Testis (tissue), 3 donors: ENCODE measurements around the gene SIGLEC11. TPM values are rescaled to one million over a fixed set of nuclear protein-coding genes. Genes with fewer than 3 reads are reported as not detected.

Source experiments
- DNase-seq: peaks from one replicate; pipeline ENCODE4 v3.0.0-alpha.2; 2019
- H3K27ac ChIP-seq, 2 donors: fragments of 200-600 bp; sonication (generic); one replicate each; pipeline ENCODE4 v1.5.1; 2019
- H3K27me3 ChIP-seq: fragments of 200-600 bp; sonication (generic); one replicate; pipeline ENCODE4 v1.5.1; 2019
- H3K36me3 ChIP-seq: fragments of 200-600 bp; sonication (generic); one replicate; pipeline ENCODE4 v1.5.1; 2017; ENCODE audit warnings: low read depth; ENCODE audit errors: missing control alignments
- H3K4me1 ChIP-seq: fragments of 200-600 bp; sonication (generic); one replicate; pipeline ENCODE4 v1.5.1; 2019
- H3K4me3 ChIP-seq, 2 donors: fragments of 200-600 bp; sonication (generic); one replicate each; pipeline ENCODE4 v1.5.1; 2017 to 2019
- H3K9me3 ChIP-seq: fragments of 200-600 bp; sonication (generic); one replicate; pipeline ENCODE4 v1.5.1; 2017
- POLR2A ChIP-seq: fragments of 450-650 bp; IDR thresholded peaks from one replicate; pipeline ENCODE4 v1.6.1; 2017; ENCODE audit warnings: antibody characterized with exemption, mild to moderate bottlenecking, moderate library complexity
- WGBS, 2 donors: methylation state at CpG; one replicate each; pipeline ENCODE4 v1.1.5; 2018; 5-methylcytosine and 5-hydroxymethylcytosine counted together
- intact Hi-C: fragments of 100-400 bp; cut with DNase I; formaldehyde crosslinking; loops from one replicate; pipeline ENCODE4 v1.15.1; 2023; ENCODE audit warnings: low total_unique reads
- polyA plus RNA-seq: library from polyadenylated mRNA; stranded (reverse); fragments of 350-450 nt; fragmentation: Illumina TruSeq; extraction: RNeasy Lipid Tissue Mini Kit (QIAGEN cat#74804); gene quantifications from one replicate; pipeline ENCODE4 v1.2.3, GENCODE V29; 2014; ENCODE audit warnings: low read depth, low replicate concordance; ENCODE audit not compliant: insufficient read depth
- total RNA-seq, 2 donors: library from RNA; depleted of rRNA; stranded (reverse); fragments of >200 nt; gene quantifications; one replicate each; pipeline ENCODE4 v1.2.3, GENCODE V29; 2016
- TF ChIP-seq, protein P1 (sequence below), 3 experiments: fragments of 450-650 bp in 2 of 3; fragments of 200-600 bp in 1 of 3; sonication (generic) in 1 of 3; IDR thresholded peaks; one replicate each; pipeline ENCODE4 v1.5.1; 2016 to 2019; ENCODE audit warnings: antibody characterized with exemption in 3 of 3, mild to moderate bottlenecking in 2 of 3, moderate library complexity in 1 of 3

Gene SIGLEC11
- total and polyA plus RNA-seq, 3 donors from 2014 or later, result 5.8 to 8.5 (median 6.0) TPM

DNA sequence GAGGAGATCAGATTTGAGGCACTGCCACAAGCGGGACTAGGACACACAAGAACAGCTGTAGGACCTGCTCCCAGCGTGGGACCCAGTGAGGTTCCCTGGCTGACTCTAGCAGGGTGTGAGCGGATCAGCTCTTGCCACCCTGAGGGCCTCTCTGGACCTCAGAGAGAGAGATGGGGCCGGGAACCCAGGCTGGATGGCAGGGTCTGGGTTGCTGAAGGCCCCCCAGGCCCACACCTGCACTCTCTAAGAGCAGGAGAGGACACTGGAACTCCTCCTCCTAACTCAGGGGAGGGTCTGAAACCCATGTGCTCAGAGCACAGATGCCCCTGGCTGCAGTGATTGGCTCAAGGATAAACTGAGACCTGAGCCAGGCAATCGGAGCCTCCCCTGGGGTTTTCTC, 50.8 kb downstream of the SIGLEC11 start:
- H3K4me3 ChIP-seq, result no peak overlapping the region
- no peaks in the 10 kb centered on the region for H3K27me3 ChIP-seq
- TF ChIP-seq POLR2A, result no peak
- TF ChIP-seq, protein P1, sequence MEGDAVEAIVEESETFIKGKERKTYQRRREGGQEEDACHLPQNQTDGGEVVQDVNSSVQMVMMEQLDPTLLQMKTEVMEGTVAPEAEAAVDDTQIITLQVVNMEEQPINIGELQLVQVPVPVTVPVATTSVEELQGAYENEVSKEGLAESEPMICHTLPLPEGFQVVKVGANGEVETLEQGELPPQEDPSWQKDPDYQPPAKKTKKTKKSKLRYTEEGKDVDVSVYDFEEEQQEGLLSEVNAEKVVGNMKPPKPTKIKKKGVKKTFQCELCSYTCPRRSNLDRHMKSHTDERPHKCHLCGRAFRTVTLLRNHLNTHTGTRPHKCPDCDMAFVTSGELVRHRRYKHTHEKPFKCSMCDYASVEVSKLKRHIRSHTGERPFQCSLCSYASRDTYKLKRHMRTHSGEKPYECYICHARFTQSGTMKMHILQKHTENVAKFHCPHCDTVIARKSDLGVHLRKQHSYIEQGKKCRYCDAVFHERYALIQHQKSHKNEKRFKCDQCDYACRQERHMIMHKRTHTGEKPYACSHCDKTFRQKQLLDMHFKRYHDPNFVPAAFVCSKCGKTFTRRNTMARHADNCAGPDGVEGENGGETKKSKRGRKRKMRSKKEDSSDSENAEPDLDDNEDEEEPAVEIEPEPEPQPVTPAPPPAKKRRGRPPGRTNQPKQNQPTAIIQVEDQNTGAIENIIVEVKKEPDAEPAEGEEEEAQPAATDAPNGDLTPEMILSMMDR (IDR thresholded peaks at IDR 0.05), result no peak
- peaks cover 30% of the 10 kb centered on the region for H3K4me1 ChIP-seq
- WGBS, 2 donors, result 80 to 90% methylated on average over 2 to 5 of the region's 5 CpGs
- no peak overlapping the region for H3K27ac ChIP-seq
- DNase-seq, result no peak
- intact Hi-C loops, result no loop called here
- no peaks in the 10 kb centered on the region for H3K36me3 ChIP-seq
- no peaks in the 10 kb centered on the region for H3K9me3 ChIP-seq

DNA sequence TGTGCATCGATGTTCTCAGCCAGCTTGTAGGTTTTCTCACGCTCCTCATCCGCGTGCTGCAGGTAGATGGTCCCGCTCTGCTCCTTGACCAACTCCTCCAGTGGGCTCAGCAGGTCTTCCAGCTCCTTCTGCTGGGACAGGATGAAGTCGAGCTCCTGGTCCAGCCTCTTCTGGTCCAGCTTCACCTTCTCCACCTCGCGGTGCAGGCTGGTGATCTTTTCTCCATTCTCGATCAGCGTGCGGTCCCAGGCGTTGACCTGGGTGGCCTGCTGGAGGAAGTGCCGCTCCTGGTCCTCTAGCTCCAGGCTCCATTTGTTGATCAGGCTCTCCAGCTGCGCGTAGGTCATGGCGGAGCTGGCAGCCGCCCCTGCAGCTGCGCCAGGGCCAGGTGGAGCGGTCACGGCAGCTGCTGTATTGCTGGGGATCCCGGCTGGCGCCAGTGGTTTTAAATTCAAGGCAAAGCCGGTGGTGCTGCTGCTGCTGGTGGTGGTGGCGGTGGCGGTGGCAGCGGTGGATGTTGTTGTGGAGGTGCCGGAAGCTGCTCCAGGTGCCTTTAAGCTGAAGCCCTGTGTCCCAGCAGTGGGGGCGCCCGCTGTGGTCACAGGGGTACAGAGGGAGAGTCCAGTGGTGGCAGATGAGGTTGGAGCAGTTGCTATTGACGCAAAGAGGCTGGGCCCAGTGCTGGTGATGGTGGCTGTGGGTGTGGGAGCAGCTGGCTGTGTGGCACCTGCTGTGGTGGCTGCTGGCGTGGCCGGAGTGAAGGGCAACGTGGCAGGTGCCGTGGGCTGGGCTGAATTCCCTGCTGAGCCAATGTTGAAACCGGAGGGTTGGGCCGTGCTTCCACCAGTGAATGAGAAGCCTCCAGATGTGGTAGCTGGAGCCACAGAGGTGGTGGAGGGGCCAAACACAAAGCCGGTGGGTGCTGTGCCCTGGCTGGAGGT, 52.2 kb downstream of the SIGLEC11 start:
- Histone ChIP-seq H3K4me3 (no peak overlapping the region), H3K27ac (no peak overlapping the region), H3K9me3 (no peaks in the 10 kb centered on the region), H3K27me3 (no peaks in the 10 kb centered on the region), H3K36me3 (no peaks in the 10 kb centered on the region), H3K4me1 (peaks cover 30% of the 10 kb centered on the region)
- DNase-seq, result no peak
- TF ChIP-seq, protein P1 (IDR thresholded peaks at IDR 0.05), result no peak
- TF ChIP-seq POLR2A, result no peak
- intact Hi-C loops, result no loop called here
- WGBS, 2 donors, result 95% methylated on average over 22 to 37 of the region's 37 CpGs

GRCh38 chr19:49907745-49908446, 53.1 kb downstream of the SIGLEC11 start:
- intact Hi-C loops, result no loop called here
- no peak for DNase-seq
- no peak for TF ChIP-seq POLR2A
- TF ChIP-seq, protein P1 (IDR thresholded peaks at IDR 0.05), result no peak
- H3K27me3 ChIP-seq, result no peaks in the 10 kb centered on the region
- H3K4me1 ChIP-seq, result peaks cover 21% of the 10 kb centered on the region
- no peaks in the 10 kb centered on the region for H3K36me3 ChIP-seq
- H3K9me3 ChIP-seq, result no peaks in the 10 kb centered on the region
- WGBS, 2 donors, result 80 to 88% methylated on average over 11 to 23 of the region's 23 CpGs
- H3K4me3 ChIP-seq, result no peak overlapping the region
- H3K27ac ChIP-seq, result no peak overlapping the region

GRCh38 chr19:49906879-49907564, 54.0 kb downstream of the SIGLEC11 start:
- H3K36me3 ChIP-seq, result no peaks in the 10 kb centered on the region
- H3K27me3 ChIP-seq, result no peaks in the 10 kb centered on the region
- H3K27ac ChIP-seq, result no peak overlapping the region
- H3K4me3 ChIP-seq, result no peak overlapping the region
- intact Hi-C loops, result no loop called here
- WGBS, 2 donors, result 89 to 94% methylated on average over 14 to 15 of the region's 16 CpGs
- H3K9me3 ChIP-seq, result no peaks in the 10 kb centered on the region
- TF ChIP-seq, protein P1 (IDR thresholded peaks at IDR 0.05), result no peak
- no peak for TF ChIP-seq POLR2A
- peaks cover 14% of the 10 kb centered on the region for H3K4me1 ChIP-seq
- DNase-seq, result no peak
